SHP77 (cell line): ENCODE measurements around the gene UPK3B.
"Not testable (repeated sequence)": the region's sequence is repeated elsewhere in the genome, so short reads cannot be mapped to it uniquely, and the experiment has no call there.

Source experiments
- DNase-seq, 2 experiments: peaks; one replicate each; lab custom pipeline; 2025; lab: John Stamatoyannopoulos, UW

Gene UPK3B

DNA sequence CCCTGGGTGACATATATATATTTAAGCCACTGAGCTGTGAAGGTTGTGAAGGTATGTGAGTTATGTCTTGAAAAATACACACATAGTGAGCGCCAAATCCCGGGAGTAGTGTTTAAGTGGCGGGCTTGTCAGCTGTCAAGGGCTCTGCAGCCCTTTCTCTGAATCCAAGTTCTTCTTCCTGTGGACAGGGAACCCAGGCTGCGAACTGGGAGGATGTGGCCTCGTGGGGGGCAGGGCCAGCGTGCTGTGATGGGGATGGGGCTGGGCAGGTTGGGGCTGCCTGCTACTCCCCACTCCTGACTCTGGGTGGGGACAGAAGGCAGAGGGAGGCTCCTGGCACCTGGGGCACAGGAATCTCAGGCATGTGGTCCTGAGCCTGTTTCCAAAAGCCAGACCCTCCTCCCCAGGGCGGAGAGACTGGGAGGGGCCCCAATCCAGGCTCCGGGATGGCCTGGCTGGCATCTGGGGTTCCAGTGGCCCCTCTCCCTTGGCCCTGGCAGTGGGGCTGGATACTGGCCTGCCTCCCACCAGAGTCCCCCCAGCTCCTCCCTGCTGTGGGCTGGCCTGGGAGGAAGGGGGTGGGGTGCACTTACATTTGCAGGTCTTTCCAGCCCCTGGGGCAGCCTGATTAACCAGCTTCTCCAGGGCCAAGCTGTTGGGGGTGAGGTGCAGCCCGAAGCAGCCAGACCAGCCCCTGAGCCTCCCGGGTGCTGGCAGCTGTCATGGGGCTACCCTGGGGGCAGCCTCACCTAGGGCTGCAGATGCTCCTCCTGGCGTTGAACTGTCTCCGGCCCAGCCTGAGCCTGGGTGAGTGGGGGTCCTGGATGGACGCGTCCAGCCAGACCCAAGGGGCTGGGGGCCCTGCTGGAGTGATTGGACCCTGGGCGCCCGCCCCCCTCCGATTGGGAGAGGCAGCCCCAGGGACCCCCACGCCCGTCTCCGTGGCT is at the start of gene UPK3B:
TSS of gene UPK3B (plus strand) at position 622 of the 947 bp plus-strand sequence. CDS start at position 723, 101 bp downstream.
- no peak for DNase-seq

DNA sequence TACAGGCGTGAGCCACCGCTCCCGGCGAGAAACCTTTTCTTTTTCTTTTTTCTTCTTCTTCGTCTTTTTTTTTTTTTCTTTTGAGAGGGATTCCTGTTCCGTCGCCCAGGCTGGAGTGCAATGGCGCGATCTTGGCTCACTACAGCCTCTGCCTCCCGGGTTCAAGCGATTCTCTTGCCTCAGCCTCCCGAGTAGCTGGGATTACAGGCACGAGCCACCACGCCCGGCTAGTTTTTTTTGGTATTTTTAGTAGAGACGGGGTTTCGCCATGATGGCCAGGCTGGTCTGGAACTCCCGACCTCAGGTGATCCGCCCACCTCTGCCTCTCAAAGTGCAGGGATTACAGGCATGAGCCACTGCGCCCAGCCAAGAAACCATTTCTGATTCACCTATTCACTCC is 49.6 kb upstream of the UPK3B start:
- not testable (repeated sequence) for DNase-seq

- not testable (repeated sequence) for DNase-seq
Measured at GRCh38 chr7:76461464-76462101, 48.8 kb upstream of the UPK3B start, which contains the start of gene DTX2. DTX2 (plus strand) TSS chr7:76461709; CDS start chr7:76480510, 18,801 bp downstream.

- DNase-seq, result not testable (repeated sequence)
Measured at GRCh38 chr7:76462271-76462882, 48.0 kb upstream of the UPK3B start.

GRCh38 chr7:76464959-76465358 is 45.4 kb upstream of the UPK3B start:
- DNase-seq, result not testable (repeated sequence)

DNA sequence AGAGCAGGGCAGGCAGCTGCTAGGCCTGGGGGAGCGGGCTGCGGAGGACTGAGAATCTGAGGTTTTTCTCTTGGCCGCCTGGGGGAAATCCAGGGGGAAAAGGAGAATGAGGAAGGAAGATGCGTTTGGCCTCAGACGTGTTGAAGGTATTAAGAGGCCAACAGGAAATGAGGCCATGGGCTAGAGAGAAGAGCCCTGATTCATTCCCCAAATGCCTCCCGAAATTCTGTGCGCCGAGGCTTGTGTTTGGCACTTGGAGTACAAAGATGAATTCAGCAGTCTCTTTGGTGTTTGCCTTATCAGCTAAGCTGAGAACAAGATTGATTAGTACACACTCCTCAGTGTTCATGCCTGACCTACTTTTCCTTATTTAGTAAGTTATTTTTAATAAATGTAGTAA is 44.4 kb upstream of the UPK3B start:
- DNase-seq, result not testable (repeated sequence)

DNA sequence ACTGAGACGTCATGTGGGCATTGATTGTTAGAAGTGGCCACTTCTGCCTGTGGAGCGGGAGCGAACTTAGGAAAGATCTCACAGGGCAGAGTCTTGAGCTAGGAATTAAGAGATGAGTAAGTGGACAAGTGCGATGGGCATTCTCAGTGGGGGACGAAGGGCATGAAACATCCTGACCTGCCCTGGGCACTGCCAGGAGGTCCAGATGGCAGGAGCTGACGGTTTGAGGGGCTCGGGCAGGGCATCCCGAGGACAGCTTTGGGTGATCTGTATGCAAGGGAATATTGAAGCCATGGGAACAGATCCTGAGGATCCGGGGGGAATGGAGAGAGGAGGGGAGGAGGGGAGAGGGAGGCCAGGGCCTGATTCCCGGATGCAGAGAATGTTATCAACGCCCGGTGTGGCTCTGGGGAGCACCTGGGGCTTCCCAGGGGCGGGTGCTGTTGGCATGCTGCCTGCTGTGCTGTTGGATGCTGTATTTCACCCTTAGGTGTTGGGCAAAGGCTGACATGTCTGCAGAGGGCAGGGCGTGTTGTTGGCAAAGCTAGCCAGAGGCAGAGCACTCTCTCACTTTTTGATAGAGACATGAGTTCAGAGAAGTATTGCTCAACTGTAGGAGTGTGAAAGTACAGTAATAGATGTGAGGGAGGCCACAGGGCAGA is 42.5 kb upstream of the UPK3B start:
- DNase-seq, result not testable (repeated sequence)

- DNase-seq, result not testable (repeated sequence)
Measured at GRCh38 chr7:76471556-76472221, 38.7 kb upstream of the UPK3B start.

DNA sequence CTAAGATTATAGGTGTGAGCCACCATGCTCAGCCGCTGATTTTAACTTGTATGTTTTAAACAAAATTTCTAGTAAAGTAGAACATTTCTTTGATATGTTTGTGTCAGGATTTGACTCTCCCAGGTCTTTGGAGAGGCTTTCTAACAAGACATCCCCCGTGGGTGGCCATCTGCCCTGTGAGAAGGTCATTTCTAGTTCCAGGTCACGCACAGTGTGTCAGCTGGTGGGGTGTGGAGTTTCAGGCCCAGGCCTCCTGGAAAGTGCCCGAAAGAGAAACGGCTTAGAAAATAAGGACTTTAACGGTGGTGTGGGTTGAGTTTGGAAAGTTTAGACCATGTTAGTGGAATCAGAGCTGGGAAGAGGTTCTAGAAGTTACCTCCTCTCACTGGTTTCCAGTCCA is 37.3 kb upstream of the UPK3B start:
- DNase-seq, result not testable (repeated sequence)

GRCh38 chr7:76476280-76476679 is 34.1 kb upstream of the UPK3B start:
- DNase-seq, result not testable (repeated sequence)

DNA sequence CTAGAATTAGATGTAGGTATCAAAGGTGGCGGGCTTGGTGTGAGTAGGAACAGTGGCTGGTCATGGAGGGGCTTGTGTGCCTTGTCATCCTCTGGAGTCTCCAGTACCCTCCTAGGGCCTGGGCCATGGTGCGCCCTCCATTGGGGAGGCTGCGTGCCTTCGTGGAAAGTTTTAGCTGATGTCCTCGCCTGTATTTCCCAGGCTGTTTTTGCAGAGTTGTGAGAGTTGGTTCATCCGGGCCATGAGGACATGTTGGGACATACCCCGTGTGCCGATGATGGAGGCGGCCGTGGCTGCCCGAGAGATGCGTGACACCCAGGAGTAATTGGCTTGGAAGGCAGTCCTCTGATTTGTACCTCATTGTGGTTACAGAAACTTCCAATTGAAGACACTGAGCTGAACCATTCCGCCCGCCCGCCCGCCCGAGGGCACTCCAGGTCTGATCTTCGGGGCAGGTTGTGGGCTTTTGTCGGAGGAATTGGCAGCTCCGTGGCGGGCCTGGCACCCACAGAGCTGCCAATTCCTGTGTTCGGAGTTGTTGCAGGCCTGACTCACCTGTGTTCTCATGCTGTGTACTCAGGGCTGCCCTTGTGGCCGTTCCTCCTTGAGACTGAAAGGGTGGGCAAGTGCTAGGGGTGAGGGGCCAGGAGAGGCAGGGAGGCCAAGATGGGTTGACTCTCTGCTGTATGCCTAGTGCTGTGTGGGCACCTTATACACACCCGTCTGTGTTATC is 33.4 kb upstream of the UPK3B start:
- not testable (repeated sequence) for DNase-seq

GRCh38 chr7:76479628-76480027 is 30.7 kb upstream of the UPK3B start:
- DNase-seq, result not testable (repeated sequence)

GRCh38 chr7:76480403-76481253 is 29.7 kb upstream of the UPK3B start:
- not testable (repeated sequence) for DNase-seq

DNA sequence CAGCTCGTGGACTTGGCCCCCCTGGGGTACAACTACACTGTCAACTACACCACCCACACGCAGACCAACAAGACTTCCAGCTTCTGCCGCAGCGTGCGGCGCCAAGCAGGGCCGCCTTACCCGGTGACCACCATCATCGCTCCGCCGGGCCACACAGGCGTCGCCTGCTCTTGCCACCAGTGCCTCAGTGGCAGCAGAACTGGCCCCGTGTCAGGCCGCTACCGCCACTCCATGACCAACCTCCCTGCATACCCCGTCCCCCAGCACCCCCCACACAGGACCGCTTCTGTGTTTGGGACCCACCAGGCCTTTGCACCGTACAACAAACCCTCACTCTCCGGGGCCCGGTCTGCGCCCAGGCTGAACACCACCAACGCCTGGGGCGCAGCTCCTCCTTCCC is 27.7 kb upstream of the UPK3B start:
- not testable (repeated sequence) for DNase-seq

DNA sequence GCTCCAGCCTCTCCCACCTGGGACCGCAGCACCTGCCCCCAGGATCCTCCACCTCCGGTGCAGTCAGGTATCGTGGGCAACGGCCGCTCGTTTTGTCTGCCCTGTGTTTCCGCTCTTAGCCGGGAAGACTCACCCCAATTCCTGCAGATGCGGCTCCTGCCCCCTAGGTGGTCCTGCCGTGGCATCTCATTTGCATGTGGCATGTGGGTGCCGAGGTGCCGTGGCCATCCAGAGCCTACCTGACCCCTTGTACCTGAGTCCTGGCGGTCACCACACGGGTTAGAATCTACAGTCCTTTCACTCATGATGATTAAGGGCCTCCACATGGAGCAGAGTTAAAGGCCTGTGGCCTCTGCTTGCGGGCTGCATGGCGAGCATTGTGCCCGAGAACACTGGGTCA is 27.3 kb upstream of the UPK3B start:
- not testable (repeated sequence) for DNase-seq

DNA sequence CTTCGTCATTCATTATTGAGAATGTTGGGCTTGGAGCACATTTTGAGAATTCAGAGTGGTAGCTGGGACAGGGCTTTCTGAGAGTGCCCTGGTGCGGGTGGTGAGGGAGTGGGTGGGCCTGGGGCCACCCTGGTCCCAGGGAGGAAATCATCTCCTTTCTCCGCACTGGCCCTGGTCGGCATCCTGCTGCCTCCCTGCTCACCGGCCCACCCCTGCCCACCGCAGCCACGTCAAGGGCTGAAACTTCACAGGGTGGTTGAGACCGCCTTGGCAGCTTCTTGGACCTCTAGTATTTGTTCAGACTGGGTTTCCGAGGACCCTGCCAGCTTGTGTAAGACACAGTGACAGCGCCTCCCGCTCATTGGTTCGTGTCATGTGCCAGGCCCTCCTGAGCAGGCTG is 25.9 kb upstream of the UPK3B start:
- not testable (repeated sequence) for DNase-seq

DNA sequence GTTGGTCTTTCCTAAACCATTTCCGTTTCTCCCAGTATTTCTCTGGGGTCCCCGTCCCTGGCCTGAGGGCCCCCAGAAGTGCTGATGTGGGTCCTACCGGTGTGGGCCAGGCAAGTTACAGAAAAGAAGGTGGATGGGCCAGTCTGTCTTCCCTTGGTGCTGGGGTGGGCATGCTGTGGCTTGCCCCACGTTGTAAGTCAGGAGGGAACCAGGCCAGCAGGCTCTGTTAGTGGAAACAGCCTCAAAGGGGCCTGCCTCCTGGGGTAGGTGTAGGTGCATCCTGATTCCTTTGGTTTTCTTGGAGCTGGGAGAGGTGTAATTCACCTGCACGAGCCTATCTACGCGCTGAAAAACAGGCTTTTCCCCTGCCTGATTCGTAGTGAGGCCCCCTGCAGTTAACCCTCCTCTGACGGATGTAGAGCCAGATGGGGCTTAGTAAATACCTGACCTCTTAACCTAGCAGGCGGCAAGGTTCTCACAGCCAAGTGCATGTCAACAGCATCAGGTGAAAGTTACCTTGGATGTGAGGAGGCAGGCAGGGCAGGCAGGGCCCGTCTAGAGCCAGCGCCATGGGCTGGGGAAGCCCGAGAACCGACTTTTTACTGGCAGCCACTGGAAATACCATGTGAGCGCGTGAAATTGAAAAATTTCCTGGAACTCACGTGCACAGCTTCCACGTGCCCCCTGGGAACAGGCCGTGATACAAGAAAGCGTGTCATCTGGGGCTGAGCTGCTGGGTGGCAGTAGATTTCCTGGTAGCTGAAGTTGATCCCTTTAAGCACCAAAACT is 24.3 kb upstream of the UPK3B start:
- DNase-seq, result not testable (repeated sequence)

DNA sequence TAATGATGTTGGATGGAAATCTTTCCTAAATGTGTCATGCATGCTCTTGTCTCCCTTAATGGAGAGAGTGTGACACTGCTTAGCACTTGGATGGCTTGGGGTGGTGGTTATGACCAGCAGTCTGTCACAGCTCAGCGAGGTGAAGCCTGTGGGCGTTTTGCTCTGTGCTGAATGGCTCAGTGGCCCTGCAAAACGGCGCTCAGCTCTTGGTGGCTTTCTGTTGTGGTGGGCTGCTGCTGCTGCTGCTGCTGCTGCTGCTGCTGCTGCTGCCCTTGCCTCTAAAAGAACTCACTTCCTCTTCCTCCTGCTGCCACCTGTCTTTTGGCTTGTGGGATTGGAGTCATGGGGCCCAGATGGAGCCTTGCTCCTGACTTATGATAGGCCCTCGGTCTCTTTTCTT is 23.7 kb upstream of the UPK3B start:
- not testable (repeated sequence) for DNase-seq

DNA sequence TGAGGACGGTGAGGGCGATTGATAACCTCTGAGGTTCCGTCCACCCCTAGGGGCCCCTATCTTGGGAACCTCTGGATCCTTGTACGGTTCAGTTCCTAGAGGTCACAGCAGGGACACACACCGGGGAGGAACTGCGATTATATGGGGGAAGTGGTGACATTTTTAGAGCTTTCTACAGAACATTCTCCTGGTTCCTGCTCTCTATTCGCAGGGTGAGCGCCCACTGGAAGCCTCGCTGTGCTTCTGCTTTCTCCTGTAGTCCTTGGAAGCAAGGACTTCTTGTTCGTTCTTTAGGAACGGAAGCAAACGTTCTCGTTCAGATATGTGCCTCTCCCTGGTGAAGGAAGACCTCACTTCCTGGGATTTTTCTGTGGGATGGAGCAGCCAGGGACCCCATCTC is 22.4 kb upstream of the UPK3B start:
- DNase-seq, result not testable (repeated sequence)
